BLaER1 (cell line): ENCODE data around the gene DNAH17.

Experiments
- H3K27ac ChIP-seq: shearing (Covaris generic); formaldehyde crosslinking; 2 replicates; pipeline ENCODE4 v1.8.1; 2022
- H3K27me3 ChIP-seq: shearing (Covaris generic); formaldehyde crosslinking; 2 replicates; pipeline ENCODE4 v1.8.1; 2022
- H3K36me3 ChIP-seq: shearing (Covaris generic); formaldehyde crosslinking; 2 replicates; pipeline ENCODE4 v1.8.1; 2022
- H3K4me1 ChIP-seq: shearing (Covaris generic); formaldehyde crosslinking; 2 replicates; pipeline ENCODE4 v1.8.1; 2022
- H3K4me2 ChIP-seq: shearing (Covaris generic); formaldehyde crosslinking; 2 replicates; pipeline ENCODE4 v1.8.1; 2022
- H3K4me3 ChIP-seq: shearing (Covaris generic); formaldehyde crosslinking; 2 replicates; pipeline ENCODE4 v1.8.1; 2022
- H3K9ac ChIP-seq: shearing (Covaris generic); formaldehyde crosslinking; 2 replicates; pipeline ENCODE4 v1.8.1; 2022
- H3K9me3 ChIP-seq: shearing (Covaris generic); formaldehyde crosslinking; 2 replicates; pipeline ENCODE4 v1.8.1; 2022
- H4K20me1 ChIP-seq: shearing (Covaris generic); formaldehyde crosslinking; 2 replicates; pipeline ENCODE4 v1.8.1; 2022
- Cebpa-rat ChIP-seq: shearing (Covaris generic); IDR thresholded peaks from 2 replicates; pipeline ENCODE4 v1.8.1; 2022

DNAH17 gene

DNA sequence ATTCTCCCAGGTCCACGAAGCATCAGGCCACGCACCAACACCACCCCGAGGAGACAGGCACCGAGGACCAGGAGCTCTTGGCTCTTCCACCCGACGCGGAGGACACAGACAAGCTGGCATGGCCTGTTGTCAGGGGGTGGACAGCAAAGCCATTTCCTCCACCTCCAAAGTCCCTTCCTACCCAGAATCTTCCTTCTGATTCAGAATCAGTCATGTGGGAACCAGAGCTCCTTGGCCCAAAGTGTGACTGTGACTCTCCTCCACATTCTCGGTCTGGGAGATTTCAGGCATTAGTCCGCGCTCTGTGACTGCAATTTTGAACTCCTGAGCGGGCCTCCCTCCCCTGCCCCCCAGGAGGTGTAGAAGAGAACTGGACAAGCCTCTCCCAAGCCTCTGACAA lies 9.2 kb downstream of the DNAH17 start:
- Histone ChIP-seq H3K4me2 (no peak overlapping the region), H3K4me1 (peaks cover 11% of the 10 kb centered on the region), H3K9me3 (no peaks in the 10 kb centered on the region), H3K27ac (no peak overlapping the region), H4K20me1 (no peaks in the 10 kb centered on the region), H3K36me3 (no peaks in the 10 kb centered on the region), H3K9ac (no peak overlapping the region), H3K27me3 (no peaks in the 10 kb centered on the region), H3K4me3 (no peak overlapping the region)
- TF ChIP-seq Cebpa-rat, result no peak

DNA sequence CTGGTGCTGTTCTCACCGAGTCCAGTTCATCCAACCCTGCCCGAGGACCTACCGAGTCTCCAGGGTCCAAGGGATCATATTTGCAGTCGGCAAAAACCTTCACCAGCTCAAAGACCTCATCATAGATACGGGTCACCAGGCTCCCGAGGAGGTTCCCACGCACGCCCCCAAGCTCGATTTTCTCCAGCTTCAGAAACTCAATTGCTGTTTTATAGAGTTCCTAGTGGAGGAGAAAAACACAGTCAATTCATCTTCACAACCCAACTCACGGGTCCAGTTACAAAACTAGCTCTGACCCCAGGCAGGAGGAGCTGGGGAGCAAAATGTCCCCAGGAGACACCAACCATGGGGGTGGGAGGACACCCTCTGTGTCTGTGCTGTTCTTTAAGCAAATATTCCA lies 10.2 kb downstream of the DNAH17 start:
- Histone ChIP-seq H3K27me3 (no peaks in the 10 kb centered on the region), H3K9me3 (no peaks in the 10 kb centered on the region), H4K20me1 (no peaks in the 10 kb centered on the region), H3K4me3 (no peak overlapping the region), H3K27ac (no peak overlapping the region), H3K4me1 (peaks cover 17% of the 10 kb centered on the region), H3K36me3 (no peaks in the 10 kb centered on the region), H3K9ac (no peak overlapping the region), H3K4me2 (no peak overlapping the region)
- TF ChIP-seq Cebpa-rat, result no peak

DNA sequence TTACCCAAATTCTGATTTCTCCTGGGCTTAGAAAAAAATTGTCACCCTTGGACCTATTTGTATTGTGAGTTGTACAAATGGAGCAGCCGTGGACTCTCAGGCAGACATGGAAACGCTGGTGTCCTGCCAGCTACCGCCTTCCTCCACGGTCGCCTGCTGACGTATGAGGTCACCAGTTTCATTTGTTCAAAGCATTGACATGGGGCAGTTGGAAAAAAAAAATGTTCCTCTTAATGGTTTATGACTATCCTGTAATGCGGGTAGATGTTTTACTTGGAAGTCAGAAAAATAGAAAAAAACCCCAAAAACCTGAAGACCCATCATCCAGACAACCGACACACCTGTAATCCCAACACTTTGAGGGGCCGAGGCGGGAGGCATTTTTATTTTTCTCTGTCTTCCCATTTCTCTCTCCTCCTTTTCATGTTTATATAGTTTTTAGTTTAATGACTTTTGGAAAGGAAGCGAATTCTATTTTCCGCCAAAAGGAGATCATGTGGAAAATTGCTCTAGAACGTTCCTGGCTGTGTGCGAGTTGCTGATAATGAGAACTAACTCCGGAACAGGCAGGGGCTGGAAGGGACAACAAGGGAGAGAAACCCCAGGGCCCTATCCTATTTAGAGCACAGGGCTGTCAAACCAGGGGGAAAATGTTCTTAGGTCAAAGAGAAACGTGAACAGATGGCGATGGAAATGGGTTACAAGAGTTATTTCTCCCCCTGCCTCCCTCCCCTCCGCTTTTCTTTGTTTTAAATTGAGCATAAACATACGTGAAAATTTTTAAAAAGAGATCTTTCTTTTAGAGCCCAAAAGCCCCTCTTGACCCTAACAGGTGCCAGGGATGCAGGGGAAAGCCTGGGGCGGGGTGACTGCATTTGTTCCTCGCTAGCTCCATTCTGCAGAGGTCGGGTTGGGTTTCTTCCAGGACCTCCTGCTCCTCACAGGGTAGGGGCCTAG lies 13.7 kb downstream of the DNAH17 start:
- no peaks in the 10 kb centered on the region for H3K27me3 ChIP-seq
- H3K4me3 ChIP-seq, result no peak overlapping the region
- no peak overlapping the region for H3K9ac ChIP-seq
- H3K9me3 ChIP-seq, result no peaks in the 10 kb centered on the region
- H3K4me2 ChIP-seq, result peak overlapping the region; percentile 30; the same call in 1 of the 2 replicates
- no peaks in the 10 kb centered on the region for H4K20me1 ChIP-seq
- no peak overlapping the region for H3K27ac ChIP-seq
- H3K4me1 ChIP-seq, result peaks cover 17% of the 10 kb centered on the region
- no peak for TF ChIP-seq Cebpa-rat
- H3K36me3 ChIP-seq, result no peaks in the 10 kb centered on the region

DNA sequence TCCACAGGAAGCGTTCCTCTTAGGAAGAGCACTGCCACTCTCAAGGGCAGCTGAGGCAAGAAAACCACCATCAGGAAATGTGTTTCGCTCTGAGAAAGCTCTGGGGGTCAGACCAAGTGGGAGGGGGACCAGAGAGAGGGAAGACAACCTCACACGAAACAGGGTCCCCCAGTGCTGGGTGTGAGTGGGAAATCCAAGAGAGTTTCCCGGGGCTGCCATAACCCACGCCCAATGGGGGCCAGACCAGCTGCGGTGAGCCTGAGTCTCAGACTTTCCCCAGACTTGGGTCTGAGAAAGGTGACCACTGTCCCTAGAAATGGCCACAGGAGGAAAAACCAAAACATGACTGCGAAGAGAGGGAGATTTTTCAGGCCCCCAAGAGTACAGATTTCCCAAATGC lies 14.5 kb downstream of the DNAH17 start:
- no peak overlapping the region for H3K4me3 ChIP-seq
- no peaks in the 10 kb centered on the region for H3K36me3 ChIP-seq
- no peaks in the 10 kb centered on the region for H3K27me3 ChIP-seq
- H4K20me1 ChIP-seq, result no peaks in the 10 kb centered on the region
- peak overlapping the region; percentile 30 for H3K4me2 ChIP-seq
- no peak for TF ChIP-seq Cebpa-rat
- no peak overlapping the region for H3K27ac ChIP-seq
- peaks cover 17% of the 10 kb centered on the region for H3K4me1 ChIP-seq
- H3K9ac ChIP-seq, result no peak overlapping the region
- H3K9me3 ChIP-seq, result no peaks in the 10 kb centered on the region

DNA sequence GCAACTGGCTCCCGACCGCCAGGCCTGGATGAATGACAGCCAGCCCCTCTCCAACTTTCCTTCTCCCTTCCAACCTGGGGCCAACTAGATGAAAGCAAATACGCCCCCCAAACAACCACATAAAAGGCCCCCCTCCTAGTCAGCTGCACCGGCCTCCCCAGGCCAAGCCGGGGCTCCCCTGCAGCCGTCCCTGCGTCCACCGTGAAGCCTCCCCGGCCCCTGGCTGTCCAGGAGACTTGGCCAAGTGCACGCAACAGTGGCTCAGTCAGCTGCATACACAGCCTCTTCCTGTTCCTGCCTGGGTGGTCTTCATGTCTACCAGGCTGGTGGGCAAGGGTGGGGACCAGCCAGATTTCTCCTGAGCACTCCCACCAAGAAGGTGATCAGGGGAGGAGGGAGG lies 16.0 kb downstream of the DNAH17 start:
- no peak for TF ChIP-seq Cebpa-rat
- H3K36me3 ChIP-seq, result no peaks in the 10 kb centered on the region
- H3K27me3 ChIP-seq, result no peaks in the 10 kb centered on the region
- H3K27ac ChIP-seq, result no peak overlapping the region
- H4K20me1 ChIP-seq, result no peaks in the 10 kb centered on the region
- H3K4me3 ChIP-seq, result no peak overlapping the region
- no peak overlapping the region for H3K4me2 ChIP-seq
- no peak overlapping the region for H3K9ac ChIP-seq
- H3K4me1 ChIP-seq, result peaks cover 17% of the 10 kb centered on the region
- H3K9me3 ChIP-seq, result no peaks in the 10 kb centered on the region

DNA sequence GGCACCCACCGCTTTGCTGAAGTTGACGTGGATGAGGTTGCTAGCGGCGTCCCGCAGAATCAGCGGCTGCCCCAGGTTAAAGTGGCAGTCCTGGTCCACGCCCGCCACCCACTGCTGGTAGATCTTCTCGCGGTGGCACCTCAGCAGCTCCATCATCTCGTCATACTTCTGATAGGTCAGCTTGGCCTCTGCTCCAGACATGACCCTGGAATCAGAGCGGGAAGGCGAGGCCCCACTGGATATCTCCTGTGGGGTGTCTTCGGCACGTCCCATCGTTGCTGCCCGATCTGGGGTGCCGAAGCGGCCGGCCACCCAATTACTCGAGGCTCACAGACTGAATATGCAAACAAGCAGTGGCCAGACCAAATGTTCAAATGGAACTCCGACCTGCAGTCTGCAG lies 16.5 kb downstream of the DNAH17 start:
- no peaks in the 10 kb centered on the region for H3K36me3 ChIP-seq
- H3K27me3 ChIP-seq, result no peaks in the 10 kb centered on the region
- H3K9ac ChIP-seq, result no peak overlapping the region
- no peak overlapping the region for H3K27ac ChIP-seq
- no peaks in the 10 kb centered on the region for H3K9me3 ChIP-seq
- H3K4me3 ChIP-seq, result no peak overlapping the region
- no peak for TF ChIP-seq Cebpa-rat
- peaks cover 17% of the 10 kb centered on the region for H3K4me1 ChIP-seq
- H4K20me1 ChIP-seq, result no peaks in the 10 kb centered on the region
- H3K4me2 ChIP-seq, result no peak overlapping the region

DNA sequence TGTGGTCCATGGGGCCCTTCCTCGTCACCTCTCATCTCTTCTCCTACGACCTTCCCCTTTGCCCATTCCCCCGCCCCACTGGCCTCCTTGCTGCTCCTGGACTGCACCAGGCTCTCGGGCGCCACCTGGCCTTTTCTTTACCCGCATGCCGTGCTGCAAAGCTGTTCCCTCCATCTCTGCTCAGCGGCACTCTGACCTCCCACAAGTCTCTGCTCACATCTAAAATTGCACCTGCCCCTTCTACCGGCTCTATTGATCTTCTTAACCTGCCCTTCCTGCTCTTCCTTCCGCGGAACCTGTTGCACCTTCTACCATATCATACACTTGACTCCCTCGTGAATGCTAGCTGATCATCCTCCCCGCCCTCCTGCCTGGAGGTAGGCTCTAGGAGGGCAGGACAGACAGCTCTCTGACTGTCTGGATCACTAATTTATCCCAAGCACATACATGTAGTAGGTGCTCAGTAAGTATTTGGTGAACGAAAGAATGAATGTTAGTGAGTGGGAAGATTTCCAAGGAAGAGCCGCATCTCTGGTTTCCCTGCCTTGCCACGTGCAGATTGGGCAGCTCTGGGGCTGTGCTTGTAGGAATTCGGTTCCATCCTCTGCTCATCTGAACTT lies 17.3 kb downstream of the DNAH17 start:
- no peak overlapping the region for H3K9ac ChIP-seq
- no peaks in the 10 kb centered on the region for H3K27me3 ChIP-seq
- TF ChIP-seq Cebpa-rat, result no peak
- no peak overlapping the region for H3K4me2 ChIP-seq
- no peak overlapping the region for H3K4me3 ChIP-seq
- H3K9me3 ChIP-seq, result no peaks in the 10 kb centered on the region
- H3K27ac ChIP-seq, result no peak overlapping the region
- H4K20me1 ChIP-seq, result no peaks in the 10 kb centered on the region
- H3K4me1 ChIP-seq, result peaks cover 17% of the 10 kb centered on the region
- no peaks in the 10 kb centered on the region for H3K36me3 ChIP-seq

DNA sequence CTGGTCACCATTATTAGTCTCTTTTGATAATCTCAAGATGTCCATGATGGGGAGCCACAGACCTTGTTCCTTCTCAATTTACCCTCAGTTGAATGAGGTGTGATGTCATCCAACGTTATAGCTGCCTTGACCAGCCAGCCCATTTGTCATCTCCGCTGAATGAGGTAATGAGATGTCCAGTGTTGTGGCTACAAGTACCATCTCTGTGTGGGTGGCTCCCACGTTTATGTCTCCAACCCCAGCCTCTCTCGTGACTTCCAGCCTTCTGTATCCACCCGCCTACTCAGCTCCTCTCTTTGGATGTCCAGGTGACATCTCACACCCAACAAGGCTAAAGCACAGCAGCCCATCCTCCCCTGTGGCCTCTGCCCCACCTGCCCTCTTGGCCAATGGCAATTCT lies 18.2 kb downstream of the DNAH17 start:
- H3K4me3 ChIP-seq, result no peak overlapping the region
- H3K27ac ChIP-seq, result no peak overlapping the region
- H3K36me3 ChIP-seq, result no peaks in the 10 kb centered on the region
- H3K9ac ChIP-seq, result no peak overlapping the region
- no peaks in the 10 kb centered on the region for H4K20me1 ChIP-seq
- no peaks in the 10 kb centered on the region for H3K9me3 ChIP-seq
- peaks cover 17% of the 10 kb centered on the region for H3K4me1 ChIP-seq
- TF ChIP-seq Cebpa-rat, result no peak
- no peak overlapping the region for H3K4me2 ChIP-seq
- H3K27me3 ChIP-seq, result no peaks in the 10 kb centered on the region

DNA sequence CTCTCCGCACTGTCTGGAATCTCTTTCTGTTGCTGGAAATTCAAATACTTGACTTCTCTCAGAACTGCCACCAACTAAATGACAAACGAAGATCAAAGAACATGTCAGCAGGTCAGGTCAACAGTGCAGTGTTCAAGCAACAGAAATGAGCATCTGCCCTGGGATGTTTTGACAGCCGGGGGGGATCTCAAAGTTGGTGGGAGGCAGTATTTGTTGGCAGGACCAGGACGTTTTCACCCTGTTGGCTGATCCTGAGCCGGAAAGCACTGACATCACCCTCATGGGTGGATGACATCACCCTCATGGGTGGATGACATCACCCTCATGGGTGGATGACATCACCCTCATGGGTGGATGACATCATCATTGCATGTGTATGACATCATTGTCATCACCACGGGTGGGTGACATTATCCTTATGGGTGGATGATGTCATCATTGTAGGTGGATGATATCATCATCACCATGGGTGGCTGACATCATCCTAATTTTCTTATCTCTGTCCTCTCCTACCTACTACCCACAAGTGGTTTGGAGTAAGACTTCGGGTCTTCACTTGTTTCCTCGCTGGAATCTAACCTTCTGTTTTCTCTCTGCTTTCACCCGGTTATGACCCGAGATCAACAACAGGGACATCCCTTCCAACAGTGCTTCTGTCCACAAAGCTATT lies 18.9 kb downstream of the DNAH17 start:
- Histone ChIP-seq H3K27me3 (no peaks in the 10 kb centered on the region), H3K4me1 (peaks cover 10% of the 10 kb centered on the region), H4K20me1 (no peaks in the 10 kb centered on the region), H3K27ac (no peak overlapping the region), H3K4me3 (no peak overlapping the region), H3K4me2 (no peak overlapping the region), H3K9me3 (no peaks in the 10 kb centered on the region), H3K36me3 (no peaks in the 10 kb centered on the region), H3K9ac (no peak overlapping the region)
- no peak for TF ChIP-seq Cebpa-rat

DNA sequence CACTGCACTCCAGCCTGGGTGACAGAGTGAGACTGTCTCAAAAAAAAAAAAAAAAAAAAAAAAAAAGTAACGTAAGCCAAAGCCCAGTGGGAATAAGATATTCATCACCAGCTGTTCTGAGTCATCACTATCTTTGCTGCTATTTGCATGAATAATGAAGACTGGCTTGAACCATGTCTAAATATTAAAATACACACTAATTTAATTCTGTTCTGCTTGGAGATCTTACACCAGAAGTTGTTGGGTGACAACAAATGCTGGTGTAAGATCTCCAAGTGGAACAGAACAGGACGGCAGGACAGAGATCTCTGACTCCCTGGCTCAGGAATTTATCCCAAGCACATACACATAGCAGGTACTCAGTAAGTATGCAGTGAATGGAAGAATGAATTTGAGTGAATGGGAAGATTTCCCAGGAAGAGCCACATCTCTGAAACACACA lies 19.6 kb downstream of the DNAH17 start:
- no peak overlapping the region for H3K4me2 ChIP-seq
- no peak for TF ChIP-seq Cebpa-rat
- H3K27me3 ChIP-seq, result no peaks in the 10 kb centered on the region
- peaks cover 3% of the 10 kb centered on the region for H3K4me1 ChIP-seq
- no peaks in the 10 kb centered on the region for H3K9me3 ChIP-seq
- H4K20me1 ChIP-seq, result no peaks in the 10 kb centered on the region
- H3K36me3 ChIP-seq, result no peaks in the 10 kb centered on the region
- no peak overlapping the region for H3K9ac ChIP-seq
- no peak overlapping the region for H3K4me3 ChIP-seq
- H3K27ac ChIP-seq, result no peak overlapping the region
